HG03342 (cell line): ENCODE results near the gene SLC15A2.
"Not testable (repeated sequence)": the region's sequence is repeated elsewhere in the genome, so short reads cannot be mapped to it uniquely, and the experiment has no call there.

Experiments used
- ATAC-seq: cut with Tn5 transposase; IDR thresholded peaks from one replicate; pipeline ENCODE4 v1.9.1; 2021; ENCODE audit warnings: mild to moderate bottlenecking, moderate library complexity; ENCODE audit not compliant: unreplicated experiment

SLC15A2 gene

GRCh38 chr3:121894301-121894990 is at the start of gene SLC15A2:
Gene SLC15A2 (plus strand): TSS chr3:121894401. CDS start chr3:121894477, 76 bp downstream.
- ATAC-seq: no peak

- no peak for ATAC-seq
Measured at GRCh38 chr3:121844892-121845291, 49.3 kb upstream of the SLC15A2 start.

- ATAC-seq: no peak
Measured at GRCh38 chr3:121852256-121852655, 41.9 kb upstream of the SLC15A2 start.

- ATAC-seq: no peak
Measured at GRCh38 chr3:121855555-121855954, 38.6 kb upstream of the SLC15A2 start.

- ATAC-seq: not testable (repeated sequence)
Measured at GRCh38 chr3:121857778-121858177, 36.4 kb upstream of the SLC15A2 start.

- not testable (repeated sequence) for ATAC-seq
Measured at GRCh38 chr3:121863247-121863646, 31.0 kb upstream of the SLC15A2 start.

GRCh38 chr3:121863801-121864200 is 30.4 kb upstream of the SLC15A2 start:
- no peak for ATAC-seq

GRCh38 chr3:121869736-121870135 is 24.5 kb upstream of the SLC15A2 start:
- ATAC-seq: no peak

- ATAC-seq: no peak
Measured at GRCh38 chr3:121870717-121871116, 23.5 kb upstream of the SLC15A2 start.

- no peak for ATAC-seq
Measured at GRCh38 chr3:121871430-121871829, 22.8 kb upstream of the SLC15A2 start.

GRCh38 chr3:121878411-121878810 is 15.8 kb upstream of the SLC15A2 start:
- ATAC-seq: no peak

- ATAC-seq: no peak
Measured at GRCh38 chr3:121883507-121883906, 10.7 kb upstream of the SLC15A2 start.

GRCh38 chr3:121885386-121885785 is 8.8 kb upstream of the SLC15A2 start:
- ATAC-seq: no peak

GRCh38 chr3:121895121-121895520 is 920 bp downstream of the SLC15A2 start:
- ATAC-seq: no peak

GRCh38 chr3:121895736-121896135 is 1.5 kb downstream of the SLC15A2 start:
- no peak for ATAC-seq

GRCh38 chr3:121896823-121897222 is 2.6 kb downstream of the SLC15A2 start:
- ATAC-seq: no peak

GRCh38 chr3:121897296-121897695 is 3.1 kb downstream of the SLC15A2 start:
- ATAC-seq: no peak

GRCh38 chr3:121913305-121913990 is 19.2 kb downstream of the SLC15A2 start:
- no peak for ATAC-seq

GRCh38 chr3:121914081-121914998 is 20.1 kb downstream of the SLC15A2 start:
- ATAC-seq: no peak

- ATAC-seq: no peak
Measured at GRCh38 chr3:121916189-121916588, 22.0 kb downstream of the SLC15A2 start.

- no peak for ATAC-seq
Measured at GRCh38 chr3:121918779-121919483, 24.7 kb downstream of the SLC15A2 start.
